K562 (cell line): Measurements from ENCODE around the gene AKAP12. TPM values are rescaled to one million over a fixed set of nuclear protein-coding genes. Genes with fewer than 3 reads are reported as not detected.

Source experiments
- ATAC-seq: fragments of 200-7000 bp; cut with Tn5 transposase; 3 replicates; pipeline ENCODE4 v1.9.1; 2020; ENCODE audit warnings: moderate library complexity
- BruUV-seq: library from RNA; stranded (reverse); fragments of 400-500 nt; replicated peaks from 2 replicates; lab custom pipeline; 2021; lab: Mats Ljungman, UMichigan
- CTCF ChIA-PET: fragments of 300-600 bp; formaldehyde crosslinking; extraction: SDS; loops from one replicate; lab custom pipeline; 2021; ENCODE audit warnings: low intra/inter-chr PET ratio; lab: Yijun Ruan, JAX
- POLR2A ChIA-PET: fragments of 300-600, 350-650 bp; sonication (Branson Sonifier 250); formaldehyde crosslinking; extraction: SDS; loops from one replicate; lab custom pipeline; 2021; ENCODE audit warnings: antibody characterized with exemption, inconsistent platforms; lab: Yijun Ruan, JAX
- DNase-seq, 4 experiments: peaks; one replicate each; pipeline versions ENCODE4 v3.0.0 to v3.0.0-alpha.2; 2011 to 2018; ENCODE audit warnings: low spot score in 3 of 4, mixed read lengths in 3 of 4; ENCODE audit errors: extremely low read depth in 1 of 4
- FAIRE-seq: peaks from 2 replicates; lab custom pipeline; 2011; peaks lifted over from hg19 to GRCh38; lab: Jason Lieb, UNC
- H2AFZ ChIP-seq: 2 replicates; pipeline ENCODE4 v1.6.0; 2011; ENCODE audit warnings: low read depth, low read length, control low read depth, inconsistent platforms
- H3K27ac ChIP-seq: fragments of 200-600 bp; 3 replicates; pipeline ENCODE4 v1.8.0; 2011; ENCODE audit warnings: low read depth, mild to moderate bottlenecking, control low read depth, inconsistent platforms, low read length, moderate library complexity, mixed read lengths; ENCODE audit errors: extremely low read depth
- H3K27me3 ChIP-seq, 2 experiments: fragments of 300-600 bp in 1 of 2; 2 replicates in 1 of 2; 3 replicates in 1 of 2; pipeline versions ENCODE4 v1.6.0 to v1.8.0; 2011; ENCODE audit warnings: inconsistent platforms in 2 of 2, low read length in 2 of 2, mild to moderate bottlenecking in 1 of 2, mixed read lengths in 1 of 2, moderate library complexity in 1 of 2; ENCODE audit not compliant: control insufficient read depth in 2 of 2, insufficient read depth in 2 of 2
- H3K36me3 ChIP-seq: fragments of 300-600 bp; 3 replicates; pipeline ENCODE4 v1.8.0; 2011; ENCODE audit warnings: mild to moderate bottlenecking, low read length, inconsistent platforms; ENCODE audit not compliant: control insufficient read depth, insufficient read depth
- H3K4me1 ChIP-seq, 2 experiments: fragments of 200-600 bp in 1 of 2; replicated peaks in 1 of 2; 2 replicates in 1 of 2; 3 replicates in 1 of 2; pipeline versions ENCODE4 v1.5.1 to v1.8.0; 2011; ENCODE audit warnings: inconsistent platforms in 2 of 2, low read length in 2 of 2, mild to moderate bottlenecking in 1 of 2, mixed read lengths in 1 of 2, moderate library complexity in 1 of 2; ENCODE audit not compliant: control insufficient read depth in 2 of 2, insufficient read depth in 2 of 2
- H3K4me2 ChIP-seq: 2 replicates; pipeline ENCODE4 v1.6.1; 2011; ENCODE audit warnings: low read length, control low read depth, inconsistent platforms, mixed read lengths; ENCODE audit not compliant: insufficient read depth
- H3K4me3 ChIP-seq: fragments of 200-600 bp; sonication (generic), shearing (Covaris generic); 2 replicates; pipeline ENCODE4 v1.5.1; 2016; ENCODE audit warnings: control low read depth, inconsistent platforms
- H3K79me2 ChIP-seq: fragments of 200-600 bp; 3 replicates; pipeline ENCODE4 v1.8.0; 2011; ENCODE audit warnings: low read length, inconsistent platforms; ENCODE audit not compliant: control insufficient read depth, insufficient read depth
- H3K9ac ChIP-seq, 2 experiments: 2 replicates each; pipeline versions ENCODE4 v1.6.0 to v1.6.1; 2011; ENCODE audit warnings: low read depth in 2 of 2, low read length in 2 of 2, control low read depth in 1 of 2, inconsistent platforms in 1 of 2, mild to moderate bottlenecking in 1 of 2, mixed read lengths in 1 of 2; ENCODE audit not compliant: insufficient read depth in 1 of 2
- H3K9me1 ChIP-seq: one replicate; pipeline ENCODE4 v1.6.0; 2011; ENCODE audit warnings: inconsistent platforms, mild to moderate bottlenecking, low read length, moderate library complexity; ENCODE audit not compliant: control insufficient read depth, insufficient read depth
- H3K9me3 ChIP-seq: replicated peaks from 2 replicates; pipeline ENCODE4 v1.5.1; 2011; ENCODE audit warnings: low read depth, low read length, inconsistent platforms; ENCODE audit not compliant: control insufficient read depth, insufficient read depth
- H4K20me1 ChIP-seq: replicated peaks from 2 replicates; pipeline ENCODE4 v1.6.1; 2011; ENCODE audit warnings: low read length, inconsistent platforms, mixed read lengths; ENCODE audit not compliant: control insufficient read depth, insufficient read depth
- EZH2 ChIP-seq: IDR thresholded peaks from 2 replicates; pipeline ENCODE4 v1.6.1; 2012; ENCODE audit warnings: low read depth, mild to moderate bottlenecking, inconsistent platforms, low read length, borderline replicate concordance
- FIP1L1 ChIP-seq: fragments of 200-400 bp; formaldehyde crosslinking; IDR thresholded peaks from 2 replicates; pipeline ENCODE4 v1.6.1; 2018; ENCODE audit warnings: mild to moderate bottlenecking, low read depth, low read length; ENCODE audit not compliant: poor library complexity, severe bottlenecking
- GABPB1 ChIP-seq: sonication (generic); formaldehyde crosslinking; IDR thresholded peaks from 2 replicates; pipeline ENCODE4 v1.8.0; 2022; ENCODE audit warnings: mild to moderate bottlenecking, missing genetic modification reagents
- IFI16 ChIP-seq: fragments of 250-450 bp; sonication (Bioruptor Pico); IDR thresholded peaks from 2 replicates; pipeline ENCODE4 v2.1.2; 2022; ENCODE audit warnings: mild to moderate bottlenecking, inconsistent platforms
- MBD2 ChIP-seq: sonication (generic); IDR thresholded peaks from 2 replicates; pipeline ENCODE4 v1.6.1; 2016; ENCODE audit warnings: low read depth, borderline replicate concordance
- ZNF134 ChIP-seq: fragments of 250-450 bp; sonication (Bioruptor Pico); conservative IDR thresholded peaks from 2 replicates; pipeline ENCODE4 v1.4.0; 2020
- WGBS: fragments of 100-300 bp; shearing (Covaris generic); methylation state at CpG from one replicate; pipeline ENCODE4 v1.1.6; 2016; ENCODE audit warnings: low coverage, mixed read lengths; ENCODE audit not compliant: insufficient coverage; ENCODE audit errors: missing lambda C conversion rate; 5-methylcytosine and 5-hydroxymethylcytosine counted together
- in situ Hi-C: fragments of 300-500 bp; cut with MboI; formaldehyde crosslinking; loops from 4 replicates; pipeline ENCODE4 v1.15.0; 2018; ENCODE audit warnings: inconsistent platforms, mixed read lengths
- intact Hi-C: fragments of 100-400 bp; cut with micrococcal nuclease; formaldehyde crosslinking; loops from 2 replicates; pipeline ENCODE4 v1.14.2; 2022
- polyA plus RNA-seq, 8 experiments: library from polyadenylated mRNA; depleted of rRNA in 4 of 8; stranded (reverse) in 5 of 8; unstranded in 3 of 8; fragments of >200 nt; fragmentation: Nextera tagmentation in 2 of 8; fragmentation: Illumina TruSeq in 1 of 8; extraction: Ambion mirVana in 2 of 8; extraction: Trizol in 1 of 8; gene quantifications; 2 replicates each; pipeline versions ENCODE4 v1.2.1 to v1.2.3, GENCODE V29; 2011 to 2014; ENCODE audit warnings: inconsistent platforms in 1 of 8, missing spikeins in 1 of 8
- total RNA-seq, 7 experiments: library from RNA; depleted of rRNA in 6 of 7; stranded (reverse); fragments of >200 nt in 6 of 7; fragmentation: Illumina TruSeq in 2 of 7; extraction: Trizol in 2 of 7; gene quantifications; 2 replicates each; pipeline versions ENCODE4 v1.2.1 to v1.2.3, GENCODE V29; 2011 to 2021; ENCODE audit warnings: low replicate concordance in 1 of 7

The AKAP12 gene
- total and polyA plus RNA-seq, 9 of the 15 experiments (the other 6 are each of a cell fraction or from before 2014, with no cell fraction given), result 0.08 to 2.0 (median 0.62) TPM

DNA sequence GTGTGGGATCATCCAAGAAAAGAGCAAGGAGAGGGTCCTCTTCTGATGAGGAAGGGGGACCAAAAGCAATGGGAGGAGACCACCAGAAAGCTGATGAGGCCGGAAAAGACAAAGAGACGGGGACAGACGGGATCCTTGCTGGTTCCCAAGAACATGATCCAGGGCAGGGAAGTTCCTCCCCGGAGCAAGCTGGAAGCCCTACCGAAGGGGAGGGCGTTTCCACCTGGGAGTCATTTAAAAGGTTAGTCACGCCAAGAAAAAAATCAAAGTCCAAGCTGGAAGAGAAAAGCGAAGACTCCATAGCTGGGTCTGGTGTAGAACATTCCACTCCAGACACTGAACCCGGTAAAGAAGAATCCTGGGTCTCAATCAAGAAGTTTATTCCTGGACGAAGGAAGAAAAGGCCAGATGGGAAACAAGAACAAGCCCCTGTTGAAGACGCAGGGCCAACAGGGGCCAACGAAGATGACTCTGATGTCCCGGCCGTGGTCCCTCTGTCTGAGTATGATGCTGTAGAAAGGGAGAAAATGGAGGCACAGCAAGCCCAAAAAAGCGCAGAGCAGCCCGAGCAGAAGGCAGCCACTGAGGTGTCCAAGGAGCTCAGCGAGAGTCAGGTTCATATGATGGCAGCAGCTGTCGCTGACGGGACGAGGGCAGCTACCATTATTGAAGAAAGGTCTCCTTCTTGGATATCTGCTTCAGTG is 110.8 kb downstream of the AKAP12 start:
- intact Hi-C loops (no loop called here), in situ Hi-C loops (no loop called here)
- H3K9ac ChIP-seq, result no peak overlapping the region
- H3K4me2 ChIP-seq, result no peak overlapping the region
- ATAC-seq (no peak), DNase-seq (no peak), FAIRE-seq (no peak)
- ChIA-PET POLR2A (interaction anchor here (1.2 kb wide), 1 partner anchor 10 kb away, joined by 3 read pairs; no protein-coding TSS in a partner anchor), CTCF (no interaction called here)
- H3K4me3 ChIP-seq, result no peak overlapping the region
- no TSS peak for BruUV-seq
- 0 out of 2 replicates have a peak, but pooled peaks have one; percentile 23 for TF ChIP-seq EZH2
- TF ChIP-seq MBD2, result no peak
- TF ChIP-seq IFI16 (CRISPR knock-in tag), result no peak
- no peak for TF ChIP-seq ZNF134 (CRISPR knock-in tag)
- H3K36me3 ChIP-seq, result no peaks in the 10 kb centered on the region
- H3K9me3 ChIP-seq, result no peaks in the 10 kb centered on the region
- WGBS, result 2% methylated on average over 20 of the region's 20 CpGs
- H2AFZ ChIP-seq, result no peak overlapping the region
- H3K27me3 ChIP-seq, result peaks cover 64 to 68% of the 10 kb centered on the region in 2 experiments
- no peaks in the 10 kb centered on the region for H3K9me1 ChIP-seq
- no peaks in the 10 kb centered on the region for H3K79me2 ChIP-seq
- no peak overlapping the region for H3K27ac ChIP-seq
- H3K4me1 ChIP-seq, result peaks cover 0 to 4% of the 10 kb centered on the region in 2 experiments; a peak in 2 of 5 replicates
- H4K20me1 ChIP-seq, result 0 out of 2 replicates have a peak, but pooled peaks cover 4% of the 10 kb centered on the region

DNA sequence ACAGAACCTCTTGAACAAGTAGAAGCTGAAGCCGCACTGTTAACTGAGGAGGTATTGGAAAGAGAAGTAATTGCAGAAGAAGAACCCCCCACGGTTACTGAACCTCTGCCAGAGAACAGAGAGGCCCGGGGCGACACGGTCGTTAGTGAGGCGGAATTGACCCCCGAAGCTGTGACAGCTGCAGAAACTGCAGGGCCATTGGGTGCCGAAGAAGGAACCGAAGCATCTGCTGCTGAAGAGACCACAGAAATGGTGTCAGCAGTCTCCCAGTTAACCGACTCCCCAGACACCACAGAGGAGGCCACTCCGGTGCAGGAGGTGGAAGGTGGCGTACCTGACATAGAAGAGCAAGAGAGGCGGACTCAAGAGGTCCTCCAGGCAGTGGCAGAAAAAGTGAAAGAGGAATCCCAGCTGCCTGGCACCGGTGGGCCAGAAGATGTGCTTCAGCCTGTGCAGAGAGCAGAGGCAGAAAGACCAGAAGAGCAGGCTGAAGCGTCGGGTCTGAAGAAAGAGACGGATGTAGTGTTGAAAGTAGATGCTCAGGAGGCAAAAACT is 111.5 kb downstream of the AKAP12 start:
- Histone ChIP-seq H3K27me3 (peaks cover 63 to 68% of the 10 kb centered on the region in 2 experiments), H3K4me1 (peaks cover 0 to 4% of the 10 kb centered on the region in 2 experiments; a peak in 2 of 5 replicates), H3K9ac (no peak overlapping the region; a peak in 1 of 4 replicates), H3K9me1 (no peaks in the 10 kb centered on the region), H3K79me2 (no peaks in the 10 kb centered on the region), H3K4me2 (no peak overlapping the region), H3K9me3 (no peaks in the 10 kb centered on the region), H3K36me3 (no peaks in the 10 kb centered on the region), H2AFZ (no peak overlapping the region), H4K20me1 (0 out of 2 replicates have a peak, but pooled peaks cover 4% of the 10 kb centered on the region), H3K27ac (no peak overlapping the region), H3K4me3 (no peak overlapping the region)
- in situ Hi-C loops (no loop called here), intact Hi-C loops (no loop called here)
- CTCF ChIA-PET, result interaction anchor here (0.5 kb wide), 1 partner anchor 443 kb away, joined by 3 read pairs; no protein-coding TSS in a partner anchor
- BruUV-seq, result no TSS peak
- POLR2A ChIA-PET, result interaction anchor here (1.2 kb wide), 1 partner anchor 9 kb away, joined by 3 read pairs; no protein-coding TSS in a partner anchor
- WGBS, result 2% methylated on average over 18 of the region's 18 CpGs
- ATAC-seq (no peak), DNase-seq (no peak), FAIRE-seq (no peak)
- TF ChIP-seq FIP1L1 (no peak), GABPB1 (CRISPR knock-in tag) (no peak)
